Cardiac fibroblast (primary cell): ENCODE data around the gene FAM13B.

Source experiments
- DNase-seq, 2 donors: peaks; one replicate each; pipeline versions ENCODE4 v3.0.0 to v3.0.0-alpha.2; 2010; ENCODE audit warnings: low read depth in 2 of 2
- H3K4me3 ChIP-seq, 2 donors: replicated peaks in 1 of 2; 1 replicate in 1 of 2; 2 replicates in 1 of 2; pipeline ENCODE4 v1.5.1; 2011; ENCODE audit warnings: low read depth in 2 of 2, low read length in 2 of 2, mild to moderate bottlenecking in 2 of 2, moderate library complexity in 1 of 2
- TF ChIP-seq, protein P1 (sequence below): IDR thresholded peaks from one replicate; pipeline ENCODE4 v1.5.1; 2011; ENCODE audit warnings: low read depth, mild to moderate bottlenecking, low read length, inconsistent platforms

FAM13B gene

DNA sequence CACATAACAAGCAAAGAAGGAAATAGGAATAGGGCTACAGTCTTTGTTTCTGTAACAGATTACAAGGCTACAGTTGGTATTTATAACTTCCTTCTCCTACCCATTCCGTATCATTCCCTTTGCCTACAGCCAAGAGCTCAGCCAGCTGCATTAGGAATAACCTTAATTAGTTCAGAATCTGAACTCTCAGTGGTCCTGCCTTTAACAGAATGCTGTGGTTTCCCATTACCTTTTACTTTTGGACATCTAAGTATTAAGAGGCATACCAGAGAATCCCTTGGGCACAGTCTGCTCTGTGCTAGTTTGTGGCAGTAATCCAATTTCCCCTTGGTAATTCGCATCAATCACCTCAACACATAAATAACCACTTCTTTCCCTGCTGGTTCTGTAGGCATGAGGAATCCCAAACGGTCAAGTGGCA lies 99.4 kb downstream of the FAM13B start:
- H3K4me3 ChIP-seq = no peak overlapping the region
- peak; percentile 18 to 44 for DNase-seq
- TF ChIP-seq, protein P1, sequence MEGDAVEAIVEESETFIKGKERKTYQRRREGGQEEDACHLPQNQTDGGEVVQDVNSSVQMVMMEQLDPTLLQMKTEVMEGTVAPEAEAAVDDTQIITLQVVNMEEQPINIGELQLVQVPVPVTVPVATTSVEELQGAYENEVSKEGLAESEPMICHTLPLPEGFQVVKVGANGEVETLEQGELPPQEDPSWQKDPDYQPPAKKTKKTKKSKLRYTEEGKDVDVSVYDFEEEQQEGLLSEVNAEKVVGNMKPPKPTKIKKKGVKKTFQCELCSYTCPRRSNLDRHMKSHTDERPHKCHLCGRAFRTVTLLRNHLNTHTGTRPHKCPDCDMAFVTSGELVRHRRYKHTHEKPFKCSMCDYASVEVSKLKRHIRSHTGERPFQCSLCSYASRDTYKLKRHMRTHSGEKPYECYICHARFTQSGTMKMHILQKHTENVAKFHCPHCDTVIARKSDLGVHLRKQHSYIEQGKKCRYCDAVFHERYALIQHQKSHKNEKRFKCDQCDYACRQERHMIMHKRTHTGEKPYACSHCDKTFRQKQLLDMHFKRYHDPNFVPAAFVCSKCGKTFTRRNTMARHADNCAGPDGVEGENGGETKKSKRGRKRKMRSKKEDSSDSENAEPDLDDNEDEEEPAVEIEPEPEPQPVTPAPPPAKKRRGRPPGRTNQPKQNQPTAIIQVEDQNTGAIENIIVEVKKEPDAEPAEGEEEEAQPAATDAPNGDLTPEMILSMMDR = no peak

DNA sequence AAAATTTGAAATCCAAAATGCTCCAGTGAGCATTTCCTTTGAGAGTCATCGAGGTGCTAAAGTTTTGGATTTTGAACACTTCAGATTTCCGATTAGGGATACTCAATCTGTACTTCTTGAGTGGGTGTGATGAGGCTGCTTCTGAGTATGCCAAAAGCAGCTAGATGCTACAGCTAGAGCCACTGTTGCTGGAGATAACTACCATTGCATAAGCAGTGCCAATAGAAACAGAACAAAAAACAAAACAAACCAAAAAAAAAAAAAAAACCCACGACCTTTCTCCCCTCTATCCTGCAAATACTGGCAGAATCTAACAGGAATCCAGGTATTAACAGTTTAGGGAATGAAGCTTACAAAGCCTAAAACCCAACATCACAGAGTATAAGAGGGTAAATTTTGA lies 100.1 kb downstream of the FAM13B start:
- no peak overlapping the region for H3K4me3 ChIP-seq
- DNase-seq = peak in 1 of 2 donors; percentile 54
- TF ChIP-seq, protein P1 = no peak

DNA sequence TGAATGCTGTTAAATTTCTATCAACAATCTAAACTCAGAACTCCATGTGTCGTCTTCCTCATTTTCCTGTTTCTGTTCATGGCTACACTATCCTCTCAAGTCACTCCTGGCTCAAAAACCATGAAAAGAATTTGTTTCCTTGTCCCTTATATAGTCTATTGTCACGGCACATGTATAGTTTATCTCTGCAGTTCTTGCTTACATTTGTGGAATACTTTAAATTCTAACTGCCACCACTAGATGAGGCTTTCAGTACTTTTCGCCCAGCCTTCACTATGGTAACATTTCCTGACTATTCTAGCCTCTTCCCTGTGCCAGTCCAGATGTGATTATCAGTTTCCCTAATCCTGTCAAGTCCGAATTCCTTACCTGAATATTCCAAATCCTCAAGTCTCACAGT lies 109.0 kb downstream of the FAM13B start:
- peak in 1 of 2 donors; percentile 40 for DNase-seq

DNA sequence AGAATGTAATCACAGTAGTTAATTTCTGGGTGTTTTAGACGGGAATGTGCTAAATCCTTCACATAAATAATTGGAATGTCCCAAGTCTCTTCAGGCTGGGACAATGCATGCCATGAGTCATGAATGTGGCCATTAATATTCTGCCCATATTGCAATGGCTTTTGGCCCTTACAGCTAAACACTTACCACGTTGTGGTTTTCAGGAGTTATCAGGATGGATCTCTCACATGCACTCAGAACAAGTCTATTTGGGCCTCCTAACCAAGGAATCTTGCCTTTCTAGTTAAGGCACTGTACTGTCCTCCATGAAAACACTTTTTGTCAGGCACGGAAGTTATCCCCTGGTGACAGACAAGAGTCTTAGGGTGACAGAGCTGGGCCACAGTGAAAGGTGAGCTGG lies 110.9 kb downstream of the FAM13B start:
- DNase-seq = peak; percentile 24 to 31
- no peak overlapping the region for H3K4me3 ChIP-seq
- TF ChIP-seq, protein P1 = no peak

More for the DNA sequence above, 109.0 kb downstream of the FAM13B start:
- TF ChIP-seq, protein P1 = no peak
- H3K4me3 ChIP-seq = no peak overlapping the region

DNA sequence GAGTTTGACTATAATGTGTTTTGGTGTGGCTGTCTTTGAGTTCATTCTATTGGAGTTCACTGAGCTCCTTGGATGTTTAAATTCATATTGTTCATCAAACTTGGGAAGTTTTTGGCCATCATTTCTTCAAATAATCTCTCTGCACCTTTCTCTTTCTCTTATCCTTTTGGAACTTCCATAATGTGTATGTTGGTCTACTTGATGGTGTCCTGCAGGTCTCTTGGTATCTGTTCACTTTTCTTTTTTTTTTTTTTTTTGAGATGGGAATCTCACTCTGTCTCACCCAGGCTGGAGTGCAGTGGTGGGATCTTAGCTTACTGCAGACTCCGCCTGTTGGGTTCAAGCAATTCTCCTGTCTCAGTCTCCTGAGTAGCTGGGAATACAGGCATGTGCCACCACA lies 116.0 kb downstream of the FAM13B start:
- DNase-seq = no peak
- TF ChIP-seq, protein P1 = no peak
- H3K4me3 ChIP-seq = no peak overlapping the region

DNA sequence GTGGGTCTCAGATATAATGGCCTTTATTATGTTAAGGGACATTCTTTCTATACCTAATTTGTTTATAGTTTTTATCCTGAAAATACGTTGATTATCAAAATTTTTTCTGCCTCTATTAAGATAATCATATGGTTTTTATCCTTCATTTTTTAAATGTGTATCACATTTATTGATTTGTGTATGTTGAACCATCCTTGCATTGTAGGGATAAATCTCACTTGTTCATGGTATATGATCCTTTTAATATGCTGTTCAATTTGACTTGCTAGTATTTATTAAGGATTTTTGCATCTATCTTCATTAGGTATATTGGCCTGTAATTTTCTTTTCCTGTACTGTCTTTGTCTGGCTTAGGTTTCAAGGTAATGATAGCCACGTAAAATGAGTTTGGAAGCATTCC lies 118.1 kb downstream of the FAM13B start:
- H3K4me3 ChIP-seq = no peak overlapping the region
- TF ChIP-seq, protein P1 = no peak
- DNase-seq = no peak
